Kasumi-1 (cell line): ENCODE data around the gene CUZD1.
A peak's percentile ranks its signal among the peaks of the same experiment; 100 is the strongest.

ENCODE experiments used
- DNase-seq, 2 experiments: peaks; one replicate each; lab custom pipeline; 2025; lab: John Stamatoyannopoulos, UW

Gene CUZD1

DNA sequence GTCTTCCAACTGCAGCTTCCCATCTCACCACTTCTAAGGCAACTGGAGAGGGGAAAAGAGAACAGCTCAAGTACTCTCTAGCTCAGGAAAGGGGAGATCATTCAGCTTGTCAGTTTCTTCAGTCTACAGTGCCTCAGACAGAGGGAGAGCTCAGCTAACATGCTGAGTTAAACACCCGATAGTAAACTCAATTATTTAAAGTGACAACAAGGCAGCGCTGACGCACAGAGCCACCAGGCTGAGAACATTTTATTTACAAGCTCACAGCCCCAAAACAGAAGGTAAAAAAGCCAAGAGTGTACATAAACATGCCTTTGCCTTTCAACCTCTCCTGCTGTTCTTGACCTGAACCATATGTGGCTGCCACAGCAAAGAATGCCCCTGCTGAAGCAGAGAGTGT lies 10.1 kb upstream of the CUZD1 start:
- no peak for DNase-seq

GRCh38 chr10:122854648-122855047 lies 9.0 kb upstream of the CUZD1 start:
- DNase-seq: no peak

GRCh38 chr10:122853665-122854313 lies 8.1 kb upstream of the CUZD1 start:
- DNase-seq: no peak

- no peak for DNase-seq
Observed at GRCh38 chr10:122852261-122852660, 6.6 kb upstream of the CUZD1 start.

DNA sequence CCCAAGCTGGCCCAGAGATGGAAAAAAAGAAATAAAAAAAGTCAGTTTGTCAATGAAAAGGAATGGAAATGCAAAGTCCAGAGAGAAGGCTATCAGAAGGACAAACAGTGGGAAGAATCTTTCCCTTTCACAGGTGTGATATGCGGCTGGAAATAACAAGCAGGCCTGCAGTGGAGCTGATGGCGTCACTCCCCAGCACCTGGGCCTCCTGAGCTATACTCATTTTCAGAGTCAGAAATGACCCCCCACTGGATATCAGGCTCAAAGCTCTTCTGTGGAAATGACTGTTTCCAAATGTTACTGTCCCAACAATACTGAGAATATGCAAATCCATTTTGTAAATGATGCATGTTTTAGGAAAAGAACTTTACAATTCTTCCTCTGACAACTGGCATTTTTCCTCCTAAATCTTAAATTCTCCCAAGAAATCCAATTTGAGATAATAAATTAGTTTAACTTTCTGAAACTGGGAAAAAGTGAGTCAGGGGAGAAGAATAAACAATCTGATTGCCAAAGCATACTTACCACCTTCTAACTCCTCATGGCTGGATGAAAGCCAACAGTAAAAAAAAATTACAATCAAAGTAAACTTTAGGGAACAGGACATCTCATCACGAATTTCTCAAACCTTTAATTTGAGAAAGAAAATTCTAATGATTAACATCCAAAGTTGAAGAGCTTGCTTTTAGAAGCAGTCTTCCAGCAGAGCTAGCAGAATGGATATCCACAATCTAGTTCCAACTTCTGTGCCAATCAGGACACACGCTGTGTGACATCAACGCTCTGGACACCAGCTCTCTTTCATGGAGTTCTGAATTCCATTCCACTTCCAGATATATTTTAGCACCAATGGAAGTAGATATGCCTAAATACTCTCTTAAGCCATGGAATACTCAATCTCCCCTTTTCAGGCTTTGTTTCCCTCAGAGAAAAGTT lies 5.3 kb upstream of the CUZD1 start:
- no peak for DNase-seq

DNA sequence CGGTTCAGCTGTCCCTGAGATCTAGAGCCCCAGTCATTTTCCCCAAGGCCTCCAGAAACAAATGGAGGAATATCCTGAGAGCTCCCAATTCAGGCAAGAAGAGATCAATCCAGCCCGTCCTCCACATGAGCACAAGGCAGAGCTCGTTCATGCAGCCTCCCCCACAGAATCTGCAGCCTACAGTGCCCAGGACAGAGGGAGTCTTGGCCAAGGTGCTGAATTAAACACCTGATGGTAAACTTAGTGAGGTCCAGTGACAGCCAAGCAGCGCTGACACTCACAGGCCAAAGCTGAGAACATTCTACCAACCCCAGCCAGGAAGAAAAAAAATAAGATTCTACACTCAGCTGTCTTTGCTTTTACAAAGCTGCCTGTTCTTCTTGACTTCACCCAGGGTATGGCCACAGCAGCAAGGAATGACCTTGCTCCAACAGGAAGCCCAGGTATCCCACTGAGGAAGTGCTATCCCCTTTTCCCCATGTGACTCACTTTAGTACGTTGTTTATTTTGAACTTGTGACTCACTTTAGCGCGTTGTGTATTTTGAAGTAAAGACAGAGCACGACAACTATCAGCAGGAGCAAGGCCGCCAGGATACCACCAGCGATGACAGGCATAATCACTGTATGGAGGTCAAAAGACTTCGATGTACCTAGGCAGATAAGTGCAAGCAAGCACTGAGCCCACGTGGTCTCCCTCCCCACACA lies 4.4 kb upstream of the CUZD1 start:
- DNase-seq: no peak

DNA sequence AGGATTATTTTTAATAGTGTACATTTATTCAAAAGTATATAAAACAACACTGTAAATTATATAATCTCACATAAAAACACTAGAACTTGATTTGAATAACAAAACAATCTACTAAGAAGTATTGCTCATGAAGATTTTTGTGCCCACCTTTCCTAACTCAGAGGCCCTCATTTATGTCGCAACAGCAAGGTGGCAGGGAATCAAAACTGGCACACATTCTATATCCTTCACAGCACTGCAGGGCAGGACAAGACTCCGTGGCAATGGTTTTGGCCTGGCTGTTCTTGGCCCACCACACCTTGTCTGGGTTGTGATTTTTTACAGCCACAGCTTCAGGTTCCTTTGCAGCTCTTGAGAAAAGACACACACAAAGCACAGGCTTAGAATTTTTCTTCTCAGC lies 3.4 kb upstream of the CUZD1 start:
- no peak for DNase-seq

DNA sequence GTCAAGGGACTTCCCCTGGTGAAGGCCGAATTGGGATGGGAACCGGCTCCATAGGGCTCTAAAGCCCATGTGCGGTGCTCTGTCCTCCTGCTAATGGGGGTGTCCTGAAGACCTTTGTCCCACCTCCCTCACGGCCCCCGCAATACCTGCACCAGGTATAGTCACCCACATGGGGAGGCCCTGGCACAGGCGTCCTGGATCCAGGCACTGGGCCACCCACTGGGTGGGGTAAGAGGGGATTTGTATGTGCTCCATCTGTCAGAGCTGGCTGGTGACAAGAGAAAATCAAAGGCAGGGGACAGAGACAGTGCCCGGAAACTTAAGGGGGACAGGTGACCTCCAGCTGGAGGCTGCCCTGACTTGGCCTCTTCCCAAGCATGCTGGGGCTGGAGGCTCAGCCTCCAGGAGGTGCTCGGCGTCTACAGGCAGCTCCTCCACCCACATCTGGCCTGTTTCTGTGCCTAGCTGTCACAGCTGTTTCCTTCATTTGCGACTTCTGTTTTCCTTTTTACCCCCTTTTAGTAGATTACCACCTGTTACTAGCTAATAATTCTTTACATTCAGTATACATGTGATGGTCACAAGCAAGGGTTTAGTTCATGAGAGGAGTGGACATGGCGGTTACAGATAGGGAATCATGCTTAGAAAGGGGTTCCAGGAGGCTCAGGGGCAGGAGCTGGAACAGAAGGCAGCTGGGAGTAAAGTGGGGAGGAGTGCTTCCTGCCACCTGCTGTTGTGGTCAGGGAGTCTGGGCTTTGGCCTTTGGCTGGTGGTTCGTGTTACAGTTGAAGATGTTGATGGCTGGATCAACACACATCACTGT lies 2.3 kb upstream of the CUZD1 start:
- peak; percentile 80 to 82 for DNase-seq

DNA sequence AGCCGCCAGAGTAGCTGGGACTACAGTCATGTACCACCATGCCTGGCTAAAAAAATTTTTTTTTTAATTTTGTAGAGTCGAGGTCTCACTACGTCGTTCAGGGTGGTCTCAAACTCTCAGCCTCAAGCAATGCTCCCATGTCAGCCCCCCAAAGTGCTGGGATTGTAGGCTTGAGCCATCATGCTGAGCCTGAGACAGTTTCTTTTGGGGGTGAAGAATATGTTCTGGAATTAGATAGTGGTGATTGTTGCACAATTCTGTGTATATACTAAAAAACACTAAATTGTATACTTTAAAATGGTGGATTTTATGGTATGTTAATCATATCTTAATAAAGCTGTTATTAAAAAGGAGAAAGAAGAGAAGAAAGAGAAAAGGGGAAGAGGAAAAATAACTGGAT lies 1.5 kb downstream of the CUZD1 start:
- DNase-seq: no peak

DNA sequence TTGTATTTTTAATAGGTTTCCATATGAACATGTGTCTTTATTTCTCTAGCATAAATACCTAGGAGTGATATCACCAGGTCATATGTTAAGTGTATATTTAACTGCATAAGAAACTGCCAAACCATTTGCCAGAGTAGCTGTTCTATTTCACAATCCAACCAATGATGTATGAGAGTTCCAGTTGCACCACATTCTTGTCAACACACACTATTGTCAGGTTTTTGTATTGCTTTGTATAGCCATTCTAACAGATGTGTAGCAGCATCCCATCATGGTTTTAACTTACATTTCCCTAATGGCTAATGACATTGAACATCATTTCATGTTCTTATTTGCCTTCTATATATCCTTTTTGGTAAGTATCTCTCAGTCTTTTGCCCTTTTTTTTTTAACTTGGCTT lies 4.1 kb downstream of the CUZD1 start:
- DNase-seq: no peak

DNA sequence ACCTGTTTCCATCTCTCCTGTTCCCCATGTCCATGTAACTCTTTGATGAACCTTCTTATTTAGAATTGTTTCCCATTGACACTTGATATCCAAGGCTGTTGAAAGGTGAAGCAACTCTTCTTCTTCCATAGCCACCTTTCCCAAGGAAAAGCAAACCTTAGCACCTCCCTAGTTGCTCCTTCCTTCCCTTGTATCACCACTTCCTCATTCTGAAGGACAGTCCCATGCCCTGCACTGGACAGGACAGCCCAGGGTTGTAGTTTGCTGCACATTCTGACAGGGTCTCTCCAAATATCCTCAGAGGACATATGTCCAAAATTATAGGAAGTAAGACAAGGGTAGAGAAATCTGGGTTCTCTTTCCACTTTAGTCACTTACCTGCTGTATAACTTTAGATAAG lies 6.2 kb downstream of the CUZD1 start:
- no peak for DNase-seq

DNA sequence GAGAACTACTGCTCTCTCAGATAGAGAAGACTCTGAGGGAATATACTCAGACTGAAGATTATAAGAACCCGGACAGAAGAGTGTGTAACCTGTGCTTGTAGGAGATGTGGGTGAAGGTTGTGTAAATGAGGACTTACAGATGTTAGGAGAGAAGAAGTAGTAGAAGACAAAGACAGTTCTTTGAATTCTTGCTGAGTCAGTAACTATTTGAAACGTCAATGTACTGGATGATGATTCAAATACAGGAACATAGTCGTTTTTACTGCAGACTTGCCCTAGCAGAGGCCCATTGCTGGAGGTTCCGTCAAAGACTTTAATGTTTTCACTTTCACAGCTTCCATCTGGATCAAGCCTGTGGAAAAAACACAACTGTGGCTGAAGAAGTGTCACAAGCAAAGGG lies 6.8 kb downstream of the CUZD1 start:
- DNase-seq: no peak

GRCh38 chr10:122835908-122836307 lies 9.7 kb downstream of the CUZD1 start:
- no peak for DNase-seq

DNA sequence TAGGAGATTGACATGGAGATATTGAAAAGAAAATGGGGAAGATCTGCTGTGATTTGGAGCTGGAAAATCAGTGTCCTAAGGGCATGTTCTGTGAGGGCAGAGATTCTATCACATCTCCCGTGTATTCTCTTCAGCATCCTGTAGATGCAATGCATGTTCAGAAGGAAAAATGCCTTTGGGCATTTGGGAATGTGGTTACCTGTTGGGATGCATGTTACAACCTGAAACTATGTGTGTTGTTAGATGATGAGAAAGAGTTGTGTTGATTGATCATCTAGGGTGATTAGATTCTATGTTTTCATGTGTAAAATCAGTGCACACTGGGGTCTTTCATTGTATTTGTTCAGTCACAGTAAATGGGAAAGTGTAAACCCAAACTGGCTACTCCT lies 14.7 kb downstream of the CUZD1 start:
- DNase-seq: no peak

- no peak for DNase-seq
Observed at GRCh38 chr10:122830273-122830964, 15.2 kb downstream of the CUZD1 start.

GRCh38 chr10:122829454-122829853 lies 16.2 kb downstream of the CUZD1 start:
- DNase-seq: no peak

DNA sequence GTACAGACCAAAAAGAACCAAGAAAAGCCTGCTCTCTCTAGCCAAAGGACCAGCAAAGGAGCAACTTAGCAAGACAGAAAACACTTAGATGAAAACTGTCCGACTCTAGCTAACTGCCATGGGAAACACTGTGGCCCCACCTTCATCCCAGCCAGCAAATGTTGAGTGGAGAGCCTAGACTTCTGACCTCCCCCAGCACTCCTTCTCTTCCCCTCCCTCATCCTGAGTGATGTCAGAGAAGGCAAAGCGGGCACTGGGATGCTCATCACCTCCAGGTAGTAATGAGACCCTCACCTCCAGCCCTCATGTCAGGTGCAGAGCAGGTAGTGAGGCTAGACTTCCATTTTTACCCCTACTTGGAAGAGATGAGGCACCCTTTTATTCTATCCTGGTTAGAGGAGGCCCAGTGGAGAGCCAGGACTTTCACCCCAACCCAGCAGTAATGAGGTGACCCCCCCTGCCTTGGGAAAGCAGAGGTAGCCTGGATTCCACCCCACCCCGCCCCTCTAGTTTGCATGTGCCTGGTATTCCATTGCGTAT lies 16.9 kb downstream of the CUZD1 start:
- no peak for DNase-seq

GRCh38 chr10:122827302-122827701 lies 18.4 kb downstream of the CUZD1 start:
- DNase-seq: no peak

DNA sequence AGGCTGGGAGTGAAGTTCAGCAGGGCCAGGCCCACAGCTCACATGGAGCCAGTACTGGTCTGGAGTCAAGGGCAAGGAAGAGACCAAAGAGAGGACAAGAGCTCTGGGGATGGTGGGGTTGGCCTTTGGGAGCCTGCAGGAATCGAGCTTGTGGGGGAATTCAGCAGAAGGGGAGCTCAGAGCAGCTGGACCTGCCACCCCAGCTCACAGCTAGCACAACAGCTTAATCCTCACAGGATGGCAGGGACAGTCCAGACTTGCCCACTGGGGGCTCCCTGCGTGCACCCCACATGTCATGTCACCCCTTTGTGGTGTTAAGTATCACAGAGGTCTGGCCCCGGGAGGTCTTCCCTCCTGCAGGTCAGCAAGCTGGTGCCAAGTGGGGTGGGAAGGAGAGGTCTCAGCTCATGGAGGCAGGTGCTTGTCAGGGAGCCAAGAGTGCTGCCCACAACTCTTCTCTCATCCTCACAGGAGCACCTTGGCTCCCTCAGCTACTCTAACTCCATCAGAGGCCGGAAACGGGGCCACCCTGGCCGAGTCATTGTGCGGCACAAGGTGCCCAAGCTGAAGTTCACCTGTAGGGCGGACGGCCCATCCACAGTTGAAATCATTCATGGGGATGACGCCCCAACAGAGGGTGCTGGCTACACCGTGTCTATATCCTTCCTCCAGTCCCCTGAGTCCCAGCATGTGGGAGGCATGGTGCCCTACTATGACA lies 22.5 kb downstream of the CUZD1 start:
- no peak for DNase-seq

DNA sequence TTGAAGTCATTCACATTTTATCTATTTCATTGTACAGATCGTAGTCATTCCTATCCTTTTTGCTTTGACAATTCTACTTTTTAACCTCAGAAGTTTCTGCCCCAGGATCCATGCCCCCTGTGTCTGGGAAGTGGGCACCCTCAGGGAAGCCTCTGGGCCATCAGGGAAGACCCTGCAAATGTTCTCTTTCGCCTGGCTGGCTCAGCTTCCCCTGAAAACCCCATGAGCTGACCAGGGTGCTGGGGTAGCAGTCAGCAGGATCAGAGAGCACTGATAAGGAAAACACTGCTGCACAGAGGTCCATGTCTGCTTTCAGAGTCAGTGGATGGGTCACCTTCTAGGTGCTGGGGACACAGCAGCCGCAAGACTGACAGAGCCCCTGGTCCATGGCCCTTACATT lies 23.8 kb downstream of the CUZD1 start:
- no peak for DNase-seq
